LNCaP clone FGC (cell line): ENCODE data around the gene NFXL1.

Experiments
- DNase-seq: peaks from one replicate; pipeline ENCODE4 v3.0.0-alpha.2; 2011; ENCODE audit warnings: low read depth
- H3K4me3 ChIP-seq: 2 replicates; pipeline ENCODE4 v1.5.1; 2011; ENCODE audit warnings: mild to moderate bottlenecking, low read depth, low read length, control low read depth
- CTCF ChIP-seq: IDR thresholded peaks from 2 replicates; pipeline ENCODE4 v1.5.1; 2012; ENCODE audit warnings: mild to moderate bottlenecking; ENCODE audit not compliant: control insufficient read depth, insufficient read depth; ENCODE audit errors: extremely low read depth

Gene NFXL1

DNA sequence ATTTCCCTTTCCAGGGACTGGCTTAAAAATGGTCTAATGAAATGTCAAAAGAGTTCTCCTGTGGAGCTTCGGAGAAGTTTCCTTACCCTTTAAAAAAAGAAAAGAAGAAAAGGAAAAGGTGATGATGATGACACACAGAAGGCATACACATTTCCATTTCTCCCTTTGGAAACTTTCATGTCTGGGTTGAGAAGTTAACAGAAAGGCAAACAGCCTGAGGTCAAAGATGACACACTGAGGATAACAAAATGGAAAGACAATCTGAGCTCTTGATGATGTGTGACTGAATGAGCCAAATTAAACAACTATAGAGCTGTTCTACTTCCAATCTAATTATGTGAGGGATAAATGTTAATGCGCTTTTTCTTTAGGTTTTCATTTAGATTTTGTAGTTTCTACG, 32.2 kb downstream of the NFXL1 start:
- H3K4me3 ChIP-seq: no peak overlapping the region
- TF ChIP-seq CTCF: no peak
- no peak for DNase-seq

DNA sequence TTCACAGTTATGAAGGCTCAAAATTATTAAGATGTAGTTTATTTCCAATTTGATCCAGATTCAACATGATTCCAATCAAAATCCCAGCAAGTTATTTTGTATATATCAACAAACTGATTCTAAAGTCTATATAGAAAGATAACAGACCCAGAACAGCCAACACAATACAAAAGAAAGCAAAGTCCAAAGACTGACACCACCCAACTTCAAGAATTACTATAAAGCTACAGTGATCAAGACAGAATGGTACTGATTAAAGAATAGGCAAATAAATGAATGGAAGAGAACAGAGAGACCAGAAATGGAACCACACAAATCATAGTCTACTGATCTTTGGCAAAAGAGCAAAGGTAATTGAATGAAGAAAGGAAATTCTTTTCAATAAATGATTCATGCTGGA, 34.9 kb downstream of the NFXL1 start:
- no peak overlapping the region for H3K4me3 ChIP-seq
- TF ChIP-seq CTCF: no peak
- DNase-seq: no peak

- no peak overlapping the region for H3K4me3 ChIP-seq
- no peak for DNase-seq
- no peak for TF ChIP-seq CTCF
Observed at GRCh38 chr4:47876784-47877546, 37.4 kb downstream of the NFXL1 start.

DNA sequence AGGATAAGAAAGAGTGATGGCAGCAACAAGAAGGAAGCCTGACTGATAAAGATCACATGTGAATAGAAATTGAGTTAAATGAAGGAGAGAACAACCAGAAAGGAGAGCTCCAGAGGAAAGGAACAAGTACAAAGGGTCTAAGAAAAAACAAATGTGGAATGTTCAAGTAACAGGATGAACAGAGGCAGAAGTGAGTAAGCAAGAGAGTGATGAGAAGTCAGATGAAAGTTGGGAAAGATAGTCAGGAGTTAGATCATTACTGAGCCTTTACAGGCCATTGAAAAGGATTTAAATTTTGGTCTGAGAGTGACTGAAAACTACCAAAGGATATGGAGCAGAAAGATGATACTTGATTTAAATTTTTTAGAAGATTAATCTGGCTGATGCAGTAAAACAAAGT, 38.1 kb downstream of the NFXL1 start:
- TF ChIP-seq CTCF: no peak
- no peak for DNase-seq

DNA sequence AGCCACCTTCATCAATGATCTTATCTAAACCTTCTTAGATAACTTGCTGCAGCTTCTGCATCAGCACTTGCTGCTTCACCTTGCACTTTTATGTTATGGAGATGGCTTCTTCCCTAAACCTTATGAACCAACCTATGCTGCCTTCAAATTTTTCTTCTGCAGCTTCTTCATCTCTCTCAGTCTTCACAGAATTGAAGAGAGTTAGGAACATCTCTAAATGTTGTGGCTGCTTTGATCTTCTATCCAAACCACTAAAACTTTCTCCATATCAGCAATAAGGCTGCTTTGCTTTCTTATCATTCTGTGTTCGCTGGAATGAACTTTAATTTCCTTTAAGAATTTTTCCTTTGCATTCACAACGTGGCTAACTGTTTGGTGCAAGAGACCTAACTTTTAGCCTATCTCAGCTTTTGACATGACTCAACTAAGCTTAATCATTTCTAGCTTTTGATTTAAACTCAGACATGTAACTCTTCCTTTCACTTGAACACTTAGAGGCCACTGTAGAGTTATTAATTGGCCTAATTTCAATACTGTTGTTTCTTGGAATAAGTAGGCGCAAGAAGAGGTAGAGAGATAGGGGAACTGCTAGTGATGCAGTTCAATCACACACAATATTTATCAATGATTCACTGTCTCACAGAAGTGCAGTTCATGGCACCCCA, 40.4 kb downstream of the NFXL1 start:
- TF ChIP-seq CTCF: no peak
- no peak overlapping the region for H3K4me3 ChIP-seq
- no peak for DNase-seq

More for the DNA sequence above, 38.1 kb downstream of the NFXL1 start:
- no peak overlapping the region for H3K4me3 ChIP-seq

GRCh38 chr4:47863486-47863885, 50.9 kb downstream of the NFXL1 start:
- DNase-seq: no peak

More at GRCh38 chr4:47863486-47863885, 50.9 kb downstream of the NFXL1 start:
- no peak for TF ChIP-seq CTCF
- H3K4me3 ChIP-seq: no peak overlapping the region
